ENCODE data around the gene CHIC2. TPM values are rescaled to one million over a fixed set of nuclear protein-coding genes. Genes with fewer than 3 reads are reported as not detected.

CHIC2 gene
- total and polyA plus RNA-seq, 2 of the 4 experiments (the other 2 are of a cell fraction), result 20.4 to 26.3 TPM

GRCh38 chr4:54061067-54061466, 3.3 kb downstream of the CHIC2 start:
- Histone ChIP-seq H4K20me1 (ENCODE audit: insufficient read depth, low read length) (peaks cover 64% of the 10 kb centered on the region; the same call in 1 of the 2 replicates), H3K4me1 (ENCODE audit: control insufficient read depth, insufficient read depth, low read length) (peaks cover 11% of the 10 kb centered on the region), H3K27ac (ENCODE audit: insufficient read depth, low read length) (no peak overlapping the region), H3K9me3 (ENCODE audit: control insufficient read depth, insufficient read depth, low read length) (no peaks in the 10 kb centered on the region), H2AK9ac (replicated peaks; ENCODE audit: low read depth, low read length, poor library complexity) (no peak overlapping the region), H2AFZ (replicated peaks; ENCODE audit: low read length, poor library complexity) (no peak overlapping the region), H4K8ac (ENCODE audit: low read depth in 2 of 2, low read length in 2 of 2) (no peak overlapping the region), H4K5ac (ENCODE audit: low read depth, low read length) (no peak overlapping the region), H3K27me3 (ENCODE audit: control insufficient read depth, insufficient read depth, low read length) (no peaks in the 10 kb centered on the region), H3K4ac (ENCODE audit: low read depth, low read length) (no peak overlapping the region), H3K9me1 (ENCODE audit: insufficient read depth, low read length) (peaks cover 10% of the 10 kb centered on the region), H2BK20ac (ENCODE audit: low read depth, low read length) (no peak overlapping the region), H3K36me3 (ENCODE audit: control insufficient read depth, insufficient read depth, low read length) (no peaks in the 10 kb centered on the region), H2BK120ac (ENCODE audit: low read depth, low read length) (no peak overlapping the region), H3K23ac (ENCODE audit: low read depth, low read length) (no peak overlapping the region), H2BK15ac (ENCODE audit: low read depth, low read length) (no peak overlapping the region), H3K4me2 (ENCODE audit: low read depth, low read length) (peak overlapping the region; percentile 90), H3K79me1 (ENCODE audit: low read depth in 1 of 2, low read length in 2 of 2) (peaks cover 5 to 44% of the 10 kb centered on the region in 2 experiments; a peak in 3 of 4 replicates), H3K14ac (replicated peaks; ENCODE audit: low read depth, low read length) (no peak overlapping the region), H3K9ac (ENCODE audit: low read depth, low read length) (no peak overlapping the region), H3K56ac (ENCODE audit: extremely low read depth, insufficient read depth, low read length) (no peak overlapping the region), H3K4me3 (ENCODE audit: insufficient read depth, low read depth, low read length) (no peak overlapping the region), H4K91ac (ENCODE audit: insufficient read depth, low read depth, low read length) (no peak overlapping the region), H2AK5ac (ENCODE audit: low read depth, low read length) (no peak overlapping the region), H2BK5ac (ENCODE audit: low read depth, low read length, poor library complexity, severe bottlenecking) (no peak overlapping the region), H3K18ac (ENCODE audit: low read depth, low read length) (no peak overlapping the region)
- intact Hi-C loops (cut with micrococcal nuclease) (loop anchor here (5.0 to 10.0 kb wide), 3 partner anchors 129 to 864 kb away; no protein-coding TSS in a partner anchor), in situ Hi-C loops (cut with MboI; ENCODE audit: low sequenced_read_pairs) (loop anchor here (10.0 to 25.0 kb wide), 2 partner anchors 154 to 1049 kb away; no protein-coding TSS in a partner anchor), dilution Hi-C loops (cut with HindIII; ENCODE audit: low sequenced_read_pairs, unreplicated experiment) (no loop called here)
- ATAC-seq (ENCODE audit: low read depth), result no peak
- ChIA-PET POLR2A (ENCODE audit: unreplicated experiment) (no interaction called here), CTCF (interaction anchor here (0.6 kb wide), 1 partner anchor 352 kb away, joined by 3 read pairs; no protein-coding TSS in a partner anchor)
- no CpG with 5 or more reads among the region's 3 CpGs for WGBS, 2 experiments (ENCODE audit: extremely low coverage in 2 of 2, insufficient read length in 1 of 2)
- no TSS peak for BruUV-seq (replicated peaks)
- TF ChIP-seq CTCF (conservative IDR thresholded peaks at IDR 0.05; ENCODE audit: low read depth, low read length) (no peak), ELK1 (IDR thresholded peaks at IDR 0.05; ENCODE audit: borderline replicate concordance, low read depth, low read length) (no peak), MAFK (IDR thresholded peaks at IDR 0.05; ENCODE audit: low read depth, low read length) (no peak), USF2 (IDR thresholded peaks at IDR 0.05; ENCODE audit: low read depth, low read length) (no peak), NFE2L2 (IDR thresholded peaks at IDR 0.05; ENCODE audit: low read depth, low read length) (no peak), MAZ (IDR thresholded peaks at IDR 0.05; ENCODE audit: borderline replicate concordance, low read depth, low read length) (no peak), MXI1 (IDR thresholded peaks at IDR 0.05; ENCODE audit: borderline replicate concordance, low read depth, low read length) (no peak), POLR2A (IDR thresholded peaks at IDR 0.05; ENCODE audit: low read depth, low read length) (no peak), RCOR1 (IDR thresholded peaks at IDR 0.05; ENCODE audit: insufficient replicate concordance, low read length) (no peak), CHD1 (IDR thresholded peaks at IDR 0.05; ENCODE audit: low read depth, low read length) (no peak), SMC3 (IDR thresholded peaks at IDR 0.05; ENCODE audit: low read depth, low read length) (no peak), FOS (IDR thresholded peaks at IDR 0.05; ENCODE audit: low read depth, low read length) (no peak), BHLHE40 (IDR thresholded peaks at IDR 0.05; ENCODE audit: low read depth, low read length) (no peak), CEBPB (IDR thresholded peaks at IDR 0.05; ENCODE audit: low read depth, low read length) (no peak), RAD21 (IDR thresholded peaks at IDR 0.05; ENCODE audit: low read length) (no peak), RFX5 (IDR thresholded peaks at IDR 0.05; ENCODE audit: low read depth, low read length) (no peak)
- DNase-seq, result no peak
